Activated CD4-positive, alpha-beta memory T cell treated with anti-CD3 and anti-CD28 coated beads, Interleukin-2, amount 10 ng/mL, durations not matched to agents 7 days and 5 days (primary cell): ENCODE measurements around the gene SEMA3E. TPM values are rescaled to one million over a fixed set of nuclear protein-coding genes. Genes with fewer than 3 reads are reported as not detected.

Experiments
- CTCF ChIA-PET: fragments of 350-600 bp; sonication (Branson Sonifier 250); formaldehyde crosslinking; loops from one replicate; lab custom pipeline; 2021; ENCODE audit warnings: antibody characterized with exemption, inconsistent platforms; lab: Charles Lee
- POLR2A ChIA-PET: fragments of 350-600 bp; sonication (Branson Sonifier 250); formaldehyde crosslinking; loops from one replicate; lab custom pipeline; 2021; ENCODE audit warnings: antibody characterized with exemption; lab: Charles Lee
- DNase-seq: peaks from one replicate; pipeline ENCODE4 v3.0.0-alpha.2; 2020
- H3K27ac Mint-ChIP-seq: one replicate; pipeline ENCODE4 v1.8.0; 2021; ENCODE audit warnings: mild to moderate bottlenecking, mixed read lengths
- H3K27me3 Mint-ChIP-seq: one replicate; pipeline ENCODE4 v1.8.0; 2021; ENCODE audit warnings: mixed read lengths
- H3K36me3 Mint-ChIP-seq: one replicate; pipeline ENCODE4 v1.8.0; 2021; ENCODE audit warnings: low read depth, mixed read lengths
- H3K4me1 Mint-ChIP-seq: one replicate; pipeline ENCODE4 v1.8.0; 2021; ENCODE audit warnings: mixed read lengths
- H3K4me3 Mint-ChIP-seq: one replicate; pipeline ENCODE4 v1.8.0; 2021; ENCODE audit warnings: mild to moderate bottlenecking, mixed read lengths
- H3K9me3 Mint-ChIP-seq: one replicate; pipeline ENCODE4 v1.8.0; 2021; ENCODE audit warnings: mixed read lengths
- total RNA-seq, 2 experiments: library from RNA; stranded (reverse); gene quantifications; one replicate each; pipeline ENCODE4 v1.2.3, GENCODE V29; 2021

The SEMA3E gene
- total RNA-seq, 2 experiments from 2014 or later = not detected

GRCh38 chr7:83362871-83363550 is 285.9 kb downstream of the SEMA3E start:
- no peak overlapping the region for H3K27ac Mint-ChIP-seq
- POLR2A ChIA-PET = no interaction called here
- no peaks in the 10 kb centered on the region for H3K36me3 Mint-ChIP-seq
- H3K4me3 Mint-ChIP-seq = no peak overlapping the region
- CTCF ChIA-PET = no interaction called here
- peaks cover 2% of the 10 kb centered on the region for H3K9me3 Mint-ChIP-seq
- DNase-seq = no peak
- no peaks in the 10 kb centered on the region for H3K4me1 Mint-ChIP-seq
- no peaks in the 10 kb centered on the region for H3K27me3 Mint-ChIP-seq

GRCh38 chr7:83359108-83359507 is 289.8 kb downstream of the SEMA3E start:
- CTCF ChIA-PET = no interaction called here
- POLR2A ChIA-PET = no interaction called here
- no peak for DNase-seq
- Mint-ChIP-seq H3K9me3 (peaks cover 7% of the 10 kb centered on the region), H3K4me3 (no peak overlapping the region), H3K27me3 (no peaks in the 10 kb centered on the region), H3K4me1 (no peaks in the 10 kb centered on the region), H3K27ac (no peak overlapping the region), H3K36me3 (no peaks in the 10 kb centered on the region)

DNA sequence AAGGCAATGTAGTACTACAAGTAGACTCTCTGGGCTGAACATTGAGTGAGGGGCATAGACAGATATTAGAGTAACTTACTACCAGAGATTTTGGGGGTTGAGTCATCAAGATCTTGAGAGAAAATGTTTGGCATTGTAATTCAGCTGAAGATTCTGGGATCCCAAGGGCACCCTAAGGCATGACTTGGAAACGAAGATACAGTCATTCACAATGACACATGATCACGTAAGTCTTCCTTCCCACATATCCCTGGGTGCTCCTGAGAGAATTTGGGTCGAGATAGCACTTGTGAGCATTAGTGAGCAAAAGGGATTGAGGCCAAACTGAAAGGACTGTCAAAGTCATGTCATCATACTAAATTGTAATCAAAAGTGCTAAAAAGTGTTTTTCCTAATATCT is 293.8 kb downstream of the SEMA3E start:
- no peaks in the 10 kb centered on the region for H3K4me1 Mint-ChIP-seq
- no peak overlapping the region for H3K4me3 Mint-ChIP-seq
- H3K27me3 Mint-ChIP-seq = no peaks in the 10 kb centered on the region
- H3K27ac Mint-ChIP-seq = no peak overlapping the region
- CTCF ChIA-PET = no interaction called here
- POLR2A ChIA-PET = no interaction called here
- no peak for DNase-seq
- H3K9me3 Mint-ChIP-seq = peaks cover 11% of the 10 kb centered on the region
- no peaks in the 10 kb centered on the region for H3K36me3 Mint-ChIP-seq

DNA sequence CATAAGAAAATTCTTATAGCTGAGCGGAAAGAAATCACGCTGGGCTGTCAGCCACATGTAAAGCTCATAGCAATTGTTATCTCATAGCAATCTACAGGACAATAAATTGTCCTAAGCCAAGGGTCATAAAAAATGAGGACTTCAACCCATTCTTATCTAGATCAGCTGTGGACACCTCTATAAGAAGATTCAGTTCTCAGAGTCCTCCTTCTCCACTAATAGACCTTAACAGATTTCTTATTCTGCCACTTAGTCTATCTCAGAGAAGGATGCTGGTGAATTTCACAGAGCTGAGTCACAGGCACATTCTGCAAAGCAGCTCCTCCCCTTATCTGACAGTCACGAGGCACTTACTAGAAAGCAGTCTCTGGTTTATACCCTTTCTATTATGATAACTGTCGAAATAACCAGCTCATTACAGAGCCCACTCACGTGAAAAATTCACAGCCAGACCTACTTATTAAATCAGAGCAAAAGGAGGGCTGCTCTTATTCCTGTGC is 300.9 kb downstream of the SEMA3E start:
- Mint-ChIP-seq H3K27ac (no peak overlapping the region), H3K4me1 (no peaks in the 10 kb centered on the region), H3K4me3 (no peak overlapping the region), H3K36me3 (no peaks in the 10 kb centered on the region), H3K27me3 (no peaks in the 10 kb centered on the region), H3K9me3 (peaks cover 7% of the 10 kb centered on the region)
- ChIA-PET POLR2A (no interaction called here), CTCF (no interaction called here)
- no peak for DNase-seq

GRCh38 chr7:83339907-83340306 is 309.0 kb downstream of the SEMA3E start:
- no peak for DNase-seq
- Mint-ChIP-seq H3K4me1 (no peaks in the 10 kb centered on the region), H3K9me3 (peaks cover 10% of the 10 kb centered on the region), H3K4me3 (no peak overlapping the region), H3K27me3 (no peaks in the 10 kb centered on the region), H3K27ac (no peak overlapping the region), H3K36me3 (no peaks in the 10 kb centered on the region)
- CTCF ChIA-PET = no interaction called here
- POLR2A ChIA-PET = no interaction called here

- POLR2A ChIA-PET = no interaction called here
- H3K4me1 Mint-ChIP-seq = no peaks in the 10 kb centered on the region
- no peaks in the 10 kb centered on the region for H3K27me3 Mint-ChIP-seq
- no peaks in the 10 kb centered on the region for H3K36me3 Mint-ChIP-seq
- DNase-seq = no peak
- peaks cover 7% of the 10 kb centered on the region for H3K9me3 Mint-ChIP-seq
- no peak overlapping the region for H3K4me3 Mint-ChIP-seq
- CTCF ChIA-PET = no interaction called here
- no peak overlapping the region for H3K27ac Mint-ChIP-seq
Measured at GRCh38 chr7:83338277-83338950, 310.5 kb downstream of the SEMA3E start.

DNA sequence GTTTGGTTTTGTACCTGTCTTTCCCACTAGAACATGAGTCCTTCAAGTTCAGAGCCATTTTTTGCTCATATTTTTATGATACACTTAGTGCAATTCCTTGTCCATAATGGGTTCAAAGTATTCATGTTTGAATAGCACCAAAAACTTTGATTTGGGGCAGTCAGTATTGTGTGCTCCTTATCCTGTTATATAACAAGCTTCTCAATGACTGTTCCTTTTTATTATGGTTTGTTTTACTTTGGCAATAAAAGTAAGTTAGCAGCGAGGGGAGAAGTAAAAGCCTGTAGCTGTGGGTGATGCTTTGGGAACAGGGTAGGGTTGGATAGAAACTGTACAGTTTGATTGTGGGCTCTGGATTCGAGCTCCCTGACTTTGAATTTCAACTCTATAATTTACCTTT is 311.9 kb downstream of the SEMA3E start:
- no peaks in the 10 kb centered on the region for H3K27me3 Mint-ChIP-seq
- DNase-seq = no peak
- CTCF ChIA-PET = no interaction called here
- H3K4me3 Mint-ChIP-seq = no peak overlapping the region
- no peaks in the 10 kb centered on the region for H3K36me3 Mint-ChIP-seq
- H3K9me3 Mint-ChIP-seq = peaks cover 4% of the 10 kb centered on the region
- H3K27ac Mint-ChIP-seq = no peak overlapping the region
- POLR2A ChIA-PET = no interaction called here
- H3K4me1 Mint-ChIP-seq = no peaks in the 10 kb centered on the region

- no peaks in the 10 kb centered on the region for H3K36me3 Mint-ChIP-seq
- no peaks in the 10 kb centered on the region for H3K4me1 Mint-ChIP-seq
- CTCF ChIA-PET = no interaction called here
- no peak overlapping the region for H3K4me3 Mint-ChIP-seq
- no peaks in the 10 kb centered on the region for H3K27me3 Mint-ChIP-seq
- H3K27ac Mint-ChIP-seq = no peak overlapping the region
- DNase-seq = no peak
- H3K9me3 Mint-ChIP-seq = no peaks in the 10 kb centered on the region
- POLR2A ChIA-PET = no interaction called here
Measured at GRCh38 chr7:83326223-83326622, 322.7 kb downstream of the SEMA3E start.

- Mint-ChIP-seq H3K27me3 (no peaks in the 10 kb centered on the region), H3K36me3 (no peaks in the 10 kb centered on the region), H3K9me3 (no peaks in the 10 kb centered on the region), H3K4me1 (no peaks in the 10 kb centered on the region), H3K27ac (no peak overlapping the region), H3K4me3 (no peak overlapping the region)
- DNase-seq = no peak
- CTCF ChIA-PET = no interaction called here
- POLR2A ChIA-PET = no interaction called here
Measured at GRCh38 chr7:83325083-83325482, 323.9 kb downstream of the SEMA3E start.

GRCh38 chr7:83324596-83324995 is 324.3 kb downstream of the SEMA3E start:
- Mint-ChIP-seq H3K4me1 (no peaks in the 10 kb centered on the region), H3K36me3 (no peaks in the 10 kb centered on the region), H3K27ac (no peak overlapping the region), H3K27me3 (no peaks in the 10 kb centered on the region), H3K9me3 (no peaks in the 10 kb centered on the region), H3K4me3 (no peak overlapping the region)
- DNase-seq = no peak
- ChIA-PET CTCF (no interaction called here), POLR2A (no interaction called here)

DNA sequence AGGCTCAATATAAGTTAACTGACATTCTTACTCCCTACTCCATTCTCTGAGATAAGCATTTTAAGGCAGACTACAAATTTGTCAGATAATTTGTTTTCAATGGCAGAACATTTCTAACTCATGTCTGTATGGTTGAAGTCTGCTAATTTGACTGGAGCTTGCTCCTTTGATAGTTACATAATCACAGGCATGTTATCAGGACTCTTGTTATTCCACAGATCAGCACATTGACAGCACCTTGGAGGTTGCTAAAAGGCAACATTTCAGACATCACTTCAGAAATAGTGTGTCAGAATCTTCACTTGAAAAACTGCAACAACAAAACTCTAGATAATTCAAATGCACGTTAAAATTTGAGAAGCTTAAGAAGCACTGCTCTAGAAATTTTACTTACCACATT is 327.9 kb downstream of the SEMA3E start:
- Mint-ChIP-seq H3K4me1 (no peaks in the 10 kb centered on the region), H3K27ac (no peak overlapping the region), H3K4me3 (no peak overlapping the region), H3K36me3 (no peaks in the 10 kb centered on the region), H3K27me3 (no peaks in the 10 kb centered on the region), H3K9me3 (peaks cover 2% of the 10 kb centered on the region)
- DNase-seq = no peak
- ChIA-PET CTCF (no interaction called here), POLR2A (no interaction called here)

- POLR2A ChIA-PET = no interaction called here
Measured at GRCh38 chr7:83313931-83314330, 335.0 kb downstream of the SEMA3E start.

More at GRCh38 chr7:83313931-83314330, 335.0 kb downstream of the SEMA3E start:
- H3K27ac Mint-ChIP-seq = no peak overlapping the region
- H3K36me3 Mint-ChIP-seq = no peaks in the 10 kb centered on the region
- H3K9me3 Mint-ChIP-seq = peaks cover 2% of the 10 kb centered on the region
- no peaks in the 10 kb centered on the region for H3K4me1 Mint-ChIP-seq
- no peak for DNase-seq
- CTCF ChIA-PET = no interaction called here
- H3K27me3 Mint-ChIP-seq = no peaks in the 10 kb centered on the region
- no peak overlapping the region for H3K4me3 Mint-ChIP-seq
